ENCODE measurements around the gene KIAA0319L.
A peak's percentile ranks its signal among the peaks of the same experiment; 100 is the strongest.

Gene KIAA0319L

GRCh38 chr1:35443768-35444518 lies 113.3 kb downstream of the KIAA0319L start:
- DNase-seq, result peak in 1 of 5 experiments; percentile 34

- peak in 1 of 5 experiments; percentile 61 for DNase-seq
Observed at GRCh38 chr1:35442734-35443133, 114.5 kb downstream of the KIAA0319L start.

- DNase-seq, result no peak
Observed at GRCh38 chr1:35441926-35442579, 115.2 kb downstream of the KIAA0319L start.

GRCh38 chr1:35439626-35440025 lies 117.6 kb downstream of the KIAA0319L start:
- DNase-seq, result no peak

GRCh38 chr1:35437200-35437599 lies 120.0 kb downstream of the KIAA0319L start:
- DNase-seq, result no peak

GRCh38 chr1:35436078-35436477 lies 121.1 kb downstream of the KIAA0319L start:
- DNase-seq, result no peak

- DNase-seq, result no peak
Observed at GRCh38 chr1:35434703-35435102, 122.5 kb downstream of the KIAA0319L start.

GRCh38 chr1:35433714-35434113 lies 123.5 kb downstream of the KIAA0319L start:
- DNase-seq, result no peak

- DNase-seq, result no peak
Observed at GRCh38 chr1:35432231-35432630, 125.0 kb downstream of the KIAA0319L start.

GRCh38 chr1:35431173-35431599 lies 126.0 kb downstream of the KIAA0319L start:
- DNase-seq, result peak in 1 of 5 experiments; percentile 91

- DNase-seq, result no peak
Observed at GRCh38 chr1:35430762-35431161, 126.4 kb downstream of the KIAA0319L start.

- no peak for DNase-seq
Observed at GRCh38 chr1:35428360-35428759, 128.8 kb downstream of the KIAA0319L start.

GRCh38 chr1:35426097-35426586 lies 131.1 kb downstream of the KIAA0319L start:
- no peak for DNase-seq

GRCh38 chr1:35408925-35409324 lies 148.3 kb downstream of the KIAA0319L start:
- no peak for DNase-seq

GRCh38 chr1:35407743-35408142 lies 149.5 kb downstream of the KIAA0319L start:
- no peak for DNase-seq

GRCh38 chr1:35406103-35406502 lies 151.1 kb downstream of the KIAA0319L start:
- DNase-seq, result no peak

- DNase-seq, result no peak
Observed at GRCh38 chr1:35401049-35401448, 156.2 kb downstream of the KIAA0319L start.

- no peak for DNase-seq
Observed at GRCh38 chr1:35398739-35399138, 158.5 kb downstream of the KIAA0319L start.

- DNase-seq, result no peak
Observed at GRCh38 chr1:35394386-35394785, 162.8 kb downstream of the KIAA0319L start.

- DNase-seq, result no peak
Observed at GRCh38 chr1:35390600-35391494, 166.4 kb downstream of the KIAA0319L start.

- DNase-seq, result no peak
Observed at GRCh38 chr1:35386959-35387358, 170.2 kb downstream of the KIAA0319L start.

- no peak for DNase-seq
Observed at GRCh38 chr1:35386290-35386689, 170.9 kb downstream of the KIAA0319L start.
